Nephron (organoid): ENCODE measurements around the gene ANAPC5.
A peak's percentile ranks its signal among the peaks of the same experiment; 100 is the strongest.
"Not testable (repeated sequence)": the region's sequence is repeated elsewhere in the genome, so short reads cannot be mapped to it uniquely, and the experiment has no call there.

Experiments
- H3K27ac Mint-ChIP-seq, 3 experiments: 2 replicates each; pipeline ENCODE4 v1.8.0; 2020; ENCODE audit warnings: mixed read lengths in 3 of 3, mild to moderate bottlenecking in 2 of 3, moderate library complexity in 1 of 3
- H3K27me3 Mint-ChIP-seq: 2 replicates; pipeline ENCODE4 v1.8.0; 2021; ENCODE audit warnings: low read depth, mild to moderate bottlenecking, moderate library complexity, mixed read lengths
- H3K36me3 Mint-ChIP-seq: 2 replicates; pipeline ENCODE4 v1.8.0; 2020; ENCODE audit warnings: low read depth, mixed read lengths
- H3K4me1 Mint-ChIP-seq: 2 replicates; pipeline ENCODE4 v1.8.0; 2020; ENCODE audit warnings: mixed read lengths
- H3K4me3 Mint-ChIP-seq, 3 experiments: 2 replicates each; pipeline ENCODE4 v1.8.0; 2020; ENCODE audit warnings: mild to moderate bottlenecking in 3 of 3, mixed read lengths in 3 of 3, moderate library complexity in 2 of 3
- H3K9me3 Mint-ChIP-seq: 2 replicates; pipeline ENCODE4 v1.8.0; 2020; ENCODE audit warnings: mixed read lengths
- CTCF ChIP-seq, 3 experiments: fragments of 200-600 bp; sonication (generic); IDR thresholded peaks; one replicate each; pipeline ENCODE4 v1.5.0; 2021; ENCODE audit warnings: antibody characterized with exemption in 3 of 3; ENCODE audit not compliant: unreplicated experiment in 3 of 3

ANAPC5 gene

GRCh38 chr12:121397521-121397920, 45.3 kb upstream of the ANAPC5 start:
- Mint-ChIP-seq H3K27me3 (no peaks in the 10 kb centered on the region), H3K4me1 (peaks cover 30% of the 10 kb centered on the region), H3K27ac (no peak overlapping the region), H3K9me3 (no peaks in the 10 kb centered on the region), H3K4me3 (peak overlapping the region in 1 of 3 experiments; percentile 43), H3K36me3 (no peaks in the 10 kb centered on the region)
- TF ChIP-seq CTCF (IDR thresholded peaks at IDR 0.05; ENCODE audit: unreplicated experiment in 3 of 3): no peak

- H3K4me3 Mint-ChIP-seq: no peak overlapping the region
- peak overlapping the region in 1 of 3 experiments; percentile 61 for H3K27ac Mint-ChIP-seq
- no peaks in the 10 kb centered on the region for H3K36me3 Mint-ChIP-seq
- no peak for TF ChIP-seq CTCF (IDR thresholded peaks at IDR 0.05; ENCODE audit: unreplicated experiment in 3 of 3)
- H3K27me3 Mint-ChIP-seq: no peaks in the 10 kb centered on the region
- H3K4me1 Mint-ChIP-seq: peaks cover 7% of the 10 kb centered on the region
- no peaks in the 10 kb centered on the region for H3K9me3 Mint-ChIP-seq
These were observed 40.1 kb upstream of the ANAPC5 start for GRCh38 chr12:121392325-121392716.

- Mint-ChIP-seq H3K4me1 (peaks cover 7% of the 10 kb centered on the region), H3K27ac (peak overlapping the region; percentile 44 to 78 (median 61)), H3K9me3 (no peaks in the 10 kb centered on the region), H3K27me3 (no peaks in the 10 kb centered on the region), H3K4me3 (peak overlapping the region in 2 of 3 experiments; percentile 4 to 17), H3K36me3 (no peaks in the 10 kb centered on the region)
- TF ChIP-seq CTCF (IDR thresholded peaks at IDR 0.05; ENCODE audit: unreplicated experiment in 3 of 3): no peak
These were observed 39.6 kb upstream of the ANAPC5 start for GRCh38 chr12:121391619-121392324.

GRCh38 chr12:121390856-121391255, 38.6 kb upstream of the ANAPC5 start:
- Mint-ChIP-seq H3K27ac (no peak overlapping the region), H3K27me3 (no peaks in the 10 kb centered on the region), H3K36me3 (no peaks in the 10 kb centered on the region), H3K9me3 (no peaks in the 10 kb centered on the region), H3K4me1 (peaks cover 7% of the 10 kb centered on the region), H3K4me3 (no peak overlapping the region)
- no peak for TF ChIP-seq CTCF (IDR thresholded peaks at IDR 0.05; ENCODE audit: unreplicated experiment in 3 of 3)

- Mint-ChIP-seq H3K9me3 (no peaks in the 10 kb centered on the region), H3K27ac (no peak overlapping the region), H3K36me3 (no peaks in the 10 kb centered on the region), H3K4me1 (peaks cover 7% of the 10 kb centered on the region), H3K27me3 (no peaks in the 10 kb centered on the region), H3K4me3 (no peak overlapping the region)
- TF ChIP-seq CTCF (IDR thresholded peaks at IDR 0.05; ENCODE audit: unreplicated experiment in 3 of 3): no peak
These were observed 36.3 kb upstream of the ANAPC5 start for GRCh38 chr12:121388421-121388981.

- H3K4me3 Mint-ChIP-seq, H3K4me1 Mint-ChIP-seq: not testable (repeated sequence)
These were observed 32.7 kb upstream of the ANAPC5 start for GRCh38 chr12:121384891-121385290.

More at GRCh38 chr12:121384891-121385290, 32.7 kb upstream of the ANAPC5 start:
- H3K27ac Mint-ChIP-seq, H3K9me3 Mint-ChIP-seq, H3K36me3 Mint-ChIP-seq, H3K27me3 Mint-ChIP-seq: not testable (repeated sequence)
